BJ (cell line): ENCODE measurements around the gene RAD21L1. TPM values are rescaled to one million over a fixed set of nuclear protein-coding genes. Genes with fewer than 3 reads are reported as not detected.

Source experiments
- CTCF ChIA-PET: fragments of 350-600 bp; formaldehyde crosslinking; extraction: SDS; loops from one replicate; lab custom pipeline; 2021; ENCODE audit warnings: antibody characterized with exemption, inconsistent platforms; lab: Yijun Ruan, JAX
- POLR2A ChIA-PET: fragments of 300-600 bp; sonication (Branson Sonifier 250); formaldehyde crosslinking; extraction: SDS; loops from one replicate; lab custom pipeline; 2021; ENCODE audit warnings: antibody characterized with exemption; lab: Charles Lee
- DNase-seq: peaks from one replicate; pipeline ENCODE4 v3.0.0-alpha.2; 2011; ENCODE audit warnings: low read depth
- H3K27me3 ChIP-seq: 2 replicates; pipeline ENCODE4 v1.6.0; 2011; ENCODE audit warnings: low read length; ENCODE audit not compliant: control insufficient read depth, insufficient read depth
- H3K36me3 ChIP-seq: 2 replicates; pipeline ENCODE4 v1.5.1; 2011; ENCODE audit warnings: low read length; ENCODE audit not compliant: control insufficient read depth, insufficient read depth
- H3K4me3 ChIP-seq: 2 replicates; pipeline ENCODE4 v1.5.1; 2011; ENCODE audit warnings: low read depth, mild to moderate bottlenecking, control low read depth, low read length
- polyA plus RNA-seq: library from polyadenylated mRNA; depleted of rRNA; stranded (reverse); fragments of >200 nt; gene quantifications from 2 replicates; pipeline ENCODE4 v1.2.3, GENCODE V29; 2011
- TF ChIP-seq, protein P1 (sequence below): IDR thresholded peaks from 2 replicates; pipeline ENCODE4 v1.5.1; 2011; ENCODE audit warnings: low read depth, mild to moderate bottlenecking, control low read depth, inconsistent platforms, low read length, moderate library complexity; ENCODE audit not compliant: insufficient read depth

Gene RAD21L1
- polyA plus RNA-seq, 1 experiment, result 0.06 TPM

DNA sequence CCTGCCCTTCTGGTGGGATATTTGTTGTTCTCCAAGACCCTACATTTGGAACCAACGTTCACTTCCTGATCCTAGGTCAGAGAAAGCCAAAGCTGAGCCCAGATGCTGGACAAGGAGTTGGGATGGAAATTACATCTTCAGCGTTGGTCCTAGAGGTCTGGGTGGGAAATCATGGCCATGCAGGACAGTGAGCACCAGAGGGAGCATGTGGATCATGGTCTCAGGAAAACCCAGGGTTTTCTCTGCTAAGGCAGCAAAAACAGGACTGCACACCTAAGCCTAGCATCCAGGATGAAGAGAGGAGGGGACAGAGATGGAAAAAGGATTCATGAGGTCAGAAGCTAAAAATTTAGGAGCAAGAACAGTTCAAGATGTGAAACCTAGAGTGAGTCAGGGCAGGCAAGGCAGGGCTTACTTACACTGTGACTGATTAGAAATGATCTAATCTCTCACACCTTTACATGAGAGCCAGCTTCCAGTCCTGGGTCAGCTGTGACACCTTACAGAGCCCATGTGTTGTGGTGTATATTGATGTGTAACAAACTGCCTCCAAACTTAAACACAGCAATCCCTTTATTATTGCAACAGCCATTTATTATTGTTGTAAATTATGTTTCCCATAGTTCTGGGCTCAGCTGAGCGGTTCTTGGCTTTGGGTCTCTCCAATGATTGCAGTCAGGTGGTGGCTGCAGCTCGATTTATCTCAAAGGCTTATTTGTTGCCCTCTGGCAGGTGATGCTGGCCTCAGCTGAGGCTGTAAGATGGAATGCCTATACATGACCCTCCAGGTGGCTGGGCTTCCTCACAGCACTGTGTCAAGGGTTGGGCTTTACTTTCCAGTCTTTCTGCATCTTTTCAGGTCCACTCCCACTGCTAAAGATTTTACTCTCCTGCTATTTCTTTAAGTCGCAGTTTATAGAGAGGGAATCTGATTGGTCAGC, 16.1 kb upstream of the RAD21L1 start:
- no peak overlapping the region for H3K4me3 ChIP-seq
- H3K36me3 ChIP-seq, result no peaks in the 10 kb centered on the region
- no peak for DNase-seq
- CTCF ChIA-PET, result interaction anchor here (0.6 to 1.8 kb wide), 12 partner anchors 9 to 297 kb away, joined by 3 to 5 read pairs (median 3); partner anchors contain the start of gene NSFL1C
- POLR2A ChIA-PET, result no interaction called here
- peaks cover 15% of the 10 kb centered on the region for H3K27me3 ChIP-seq
- TF ChIP-seq, protein P1, sequence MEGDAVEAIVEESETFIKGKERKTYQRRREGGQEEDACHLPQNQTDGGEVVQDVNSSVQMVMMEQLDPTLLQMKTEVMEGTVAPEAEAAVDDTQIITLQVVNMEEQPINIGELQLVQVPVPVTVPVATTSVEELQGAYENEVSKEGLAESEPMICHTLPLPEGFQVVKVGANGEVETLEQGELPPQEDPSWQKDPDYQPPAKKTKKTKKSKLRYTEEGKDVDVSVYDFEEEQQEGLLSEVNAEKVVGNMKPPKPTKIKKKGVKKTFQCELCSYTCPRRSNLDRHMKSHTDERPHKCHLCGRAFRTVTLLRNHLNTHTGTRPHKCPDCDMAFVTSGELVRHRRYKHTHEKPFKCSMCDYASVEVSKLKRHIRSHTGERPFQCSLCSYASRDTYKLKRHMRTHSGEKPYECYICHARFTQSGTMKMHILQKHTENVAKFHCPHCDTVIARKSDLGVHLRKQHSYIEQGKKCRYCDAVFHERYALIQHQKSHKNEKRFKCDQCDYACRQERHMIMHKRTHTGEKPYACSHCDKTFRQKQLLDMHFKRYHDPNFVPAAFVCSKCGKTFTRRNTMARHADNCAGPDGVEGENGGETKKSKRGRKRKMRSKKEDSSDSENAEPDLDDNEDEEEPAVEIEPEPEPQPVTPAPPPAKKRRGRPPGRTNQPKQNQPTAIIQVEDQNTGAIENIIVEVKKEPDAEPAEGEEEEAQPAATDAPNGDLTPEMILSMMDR, result peak; percentile 38

DNA sequence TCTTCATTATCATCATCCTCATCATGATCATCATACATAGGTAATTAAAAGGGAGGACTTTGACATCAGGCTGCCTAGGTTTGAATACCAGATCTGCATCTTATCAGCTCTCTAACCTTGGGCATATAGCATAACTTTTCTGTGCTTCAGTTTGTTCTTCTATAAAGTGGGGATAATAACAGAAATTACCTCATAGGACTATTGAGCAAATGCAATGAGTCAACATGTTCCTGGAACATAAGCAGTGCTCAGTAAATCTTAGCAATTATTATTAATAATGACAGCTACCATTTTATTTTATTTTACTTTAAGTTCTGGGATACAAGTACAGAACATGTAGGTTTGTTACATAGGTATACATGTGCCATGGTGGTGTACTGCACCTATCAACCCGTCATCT, 15.3 kb upstream of the RAD21L1 start:
- H3K27me3 ChIP-seq, result peaks cover 15% of the 10 kb centered on the region
- CTCF ChIA-PET, result interaction anchor here (1.2 to 1.8 kb wide), 5 partner anchors 14 to 257 kb away, joined by 3 to 5 read pairs (median 3); partner anchors contain the start of genes NSFL1C and RAD21L1

GRCh38 chr20:1212023-1212422, 13.8 kb upstream of the RAD21L1 start:
- no peak for DNase-seq
- Histone ChIP-seq H3K4me3 (no peak overlapping the region), H3K27me3 (peaks cover 12% of the 10 kb centered on the region), H3K36me3 (no peaks in the 10 kb centered on the region)
- TF ChIP-seq, protein P1, result no peak
- POLR2A ChIA-PET, result no interaction called here
- CTCF ChIA-PET, result interaction anchor here (0.6 to 2.0 kb wide), 10 partner anchors 9 to 454 kb away, joined by 3 to 7 read pairs (median 3); partner anchors contain the start of gene C20orf202

More for the DNA sequence above, 15.3 kb upstream of the RAD21L1 start:
- no peak for DNase-seq
- TF ChIP-seq, protein P1, result no peak
- POLR2A ChIA-PET, result no interaction called here
- H3K36me3 ChIP-seq, result no peaks in the 10 kb centered on the region
- H3K4me3 ChIP-seq, result no peak overlapping the region

- no peak for DNase-seq
- ChIA-PET CTCF (interaction anchor here (0.6 to 2.0 kb wide), 26 partner anchors 9 to 398 kb away, joined by 3 to 7 read pairs (median 3); partner anchors contain the start of genes FKBP1A and RAD21L1), POLR2A (no interaction called here)
- Histone ChIP-seq H3K27me3 (peaks cover 10% of the 10 kb centered on the region), H3K36me3 (no peaks in the 10 kb centered on the region), H3K4me3 (no peak overlapping the region)
- TF ChIP-seq, protein P1, result peak; percentile 86
Measured at GRCh38 chr20:1212607-1213396, 13.0 kb upstream of the RAD21L1 start.
